IPS-18c (cell line): ENCODE results near the gene TCF4.

Experiments used
- H3K4me3 ChIP-seq: 2 replicates; pipeline ENCODE4 v1.7.0; 2013; ENCODE audit warnings: low read depth, mild to moderate bottlenecking, low read length, moderate library complexity; ENCODE audit not compliant: insufficient read depth
- H3K9me3 ChIP-seq: one replicate; pipeline ENCODE4 v1.6.1; 2013; ENCODE audit warnings: mild to moderate bottlenecking, low read length, moderate library complexity; ENCODE audit not compliant: control insufficient read depth, insufficient read depth

The TCF4 gene

DNA sequence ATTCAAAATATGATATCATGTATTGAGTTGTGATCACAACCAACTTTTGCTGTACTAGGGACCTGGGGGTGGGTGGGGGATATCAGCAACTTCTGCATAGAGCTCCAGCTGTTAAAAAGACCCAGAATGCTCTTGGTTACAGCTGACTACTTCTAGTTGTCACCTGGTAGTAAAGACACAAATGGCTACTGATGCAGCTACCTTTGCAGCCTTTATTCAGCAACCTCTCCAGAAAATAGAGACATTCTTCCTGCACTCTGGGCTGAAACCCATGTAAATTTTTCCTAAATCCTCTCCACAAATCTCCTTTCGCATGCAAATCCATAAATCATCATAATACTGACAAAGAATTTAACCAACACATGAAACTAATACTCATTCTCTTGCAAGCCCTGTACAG is 238.3 kb downstream of the TCF4 start:
- no peaks in the 10 kb centered on the region for H3K9me3 ChIP-seq
- H3K4me3 ChIP-seq = no peak overlapping the region; the same call in 1 of the 2 replicates

DNA sequence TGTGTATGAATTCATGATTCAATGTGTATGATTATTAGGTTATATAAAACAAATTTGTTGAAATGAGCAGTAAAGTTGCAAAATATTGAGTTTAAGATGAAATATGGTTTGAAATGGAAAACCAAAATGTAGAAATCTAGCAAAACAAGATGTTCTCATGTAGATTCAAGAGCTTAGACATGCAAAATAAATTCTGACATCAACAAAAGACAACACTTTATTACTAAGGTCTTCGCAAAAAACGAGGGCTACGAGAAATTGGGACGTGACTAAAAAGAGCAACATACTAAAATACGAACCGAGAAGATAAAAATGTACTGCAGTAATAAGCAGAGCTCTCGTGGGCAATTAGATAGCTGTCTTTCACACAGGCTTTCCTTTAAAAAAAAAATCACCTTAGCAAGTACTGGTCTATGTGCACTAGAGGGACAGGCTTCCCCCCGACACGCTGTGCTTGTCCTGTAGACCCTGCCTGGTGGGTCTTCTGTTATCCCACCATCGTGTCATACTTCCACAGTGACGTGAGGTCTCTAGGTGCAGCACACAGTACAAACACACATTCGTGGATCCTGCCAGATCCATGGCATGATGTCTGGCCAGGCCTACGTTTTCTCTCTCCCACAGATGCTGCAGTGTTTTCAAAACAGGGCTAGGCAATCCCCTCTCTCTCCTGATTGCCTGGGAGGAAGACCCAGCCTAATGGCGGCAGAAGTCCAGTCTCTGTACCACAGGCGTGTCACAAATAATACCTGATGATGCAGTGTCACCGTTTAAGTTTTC is 240.8 kb downstream of the TCF4 start:
- Histone ChIP-seq H3K4me3 (no peak overlapping the region), H3K9me3 (no peaks in the 10 kb centered on the region)

DNA sequence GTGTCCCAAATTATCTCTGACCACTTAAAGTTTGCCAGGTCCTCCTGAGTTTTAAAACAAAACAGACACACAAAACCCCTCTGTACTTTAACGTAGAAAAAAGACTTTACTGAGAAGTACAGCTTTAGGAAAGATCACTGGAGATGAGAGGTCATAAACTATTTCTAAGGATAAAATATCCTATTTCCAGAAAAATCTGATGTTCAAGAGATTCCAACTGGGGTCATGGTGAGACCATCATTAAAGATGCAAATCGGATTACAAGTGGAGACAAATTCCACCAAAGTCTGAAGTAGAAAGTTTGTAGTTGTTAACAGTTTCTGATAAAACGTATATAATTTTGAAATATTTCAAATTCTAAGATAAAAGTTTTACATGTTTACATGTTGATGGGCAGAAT is 241.6 kb downstream of the TCF4 start:
- Histone ChIP-seq H3K9me3 (no peaks in the 10 kb centered on the region), H3K4me3 (no peak overlapping the region)

- H3K9me3 ChIP-seq = no peaks in the 10 kb centered on the region
These were observed 242.7 kb downstream of the TCF4 start for GRCh38 chr18:55345103-55345950.

GRCh38 chr18:55343396-55344073 is 244.5 kb downstream of the TCF4 start:
- H3K9me3 ChIP-seq = no peaks in the 10 kb centered on the region
- no peak overlapping the region for H3K4me3 ChIP-seq

More at GRCh38 chr18:55345103-55345950, 242.7 kb downstream of the TCF4 start:
- no peak overlapping the region for H3K4me3 ChIP-seq

- no peaks in the 10 kb centered on the region for H3K9me3 ChIP-seq
These were observed 247.0 kb downstream of the TCF4 start for GRCh38 chr18:55340998-55341397.

GRCh38 chr18:55339990-55340389 is 248.0 kb downstream of the TCF4 start:
- Histone ChIP-seq H3K4me3 (no peak overlapping the region), H3K9me3 (no peaks in the 10 kb centered on the region)

More at GRCh38 chr18:55340998-55341397, 247.0 kb downstream of the TCF4 start:
- no peak overlapping the region for H3K4me3 ChIP-seq

DNA sequence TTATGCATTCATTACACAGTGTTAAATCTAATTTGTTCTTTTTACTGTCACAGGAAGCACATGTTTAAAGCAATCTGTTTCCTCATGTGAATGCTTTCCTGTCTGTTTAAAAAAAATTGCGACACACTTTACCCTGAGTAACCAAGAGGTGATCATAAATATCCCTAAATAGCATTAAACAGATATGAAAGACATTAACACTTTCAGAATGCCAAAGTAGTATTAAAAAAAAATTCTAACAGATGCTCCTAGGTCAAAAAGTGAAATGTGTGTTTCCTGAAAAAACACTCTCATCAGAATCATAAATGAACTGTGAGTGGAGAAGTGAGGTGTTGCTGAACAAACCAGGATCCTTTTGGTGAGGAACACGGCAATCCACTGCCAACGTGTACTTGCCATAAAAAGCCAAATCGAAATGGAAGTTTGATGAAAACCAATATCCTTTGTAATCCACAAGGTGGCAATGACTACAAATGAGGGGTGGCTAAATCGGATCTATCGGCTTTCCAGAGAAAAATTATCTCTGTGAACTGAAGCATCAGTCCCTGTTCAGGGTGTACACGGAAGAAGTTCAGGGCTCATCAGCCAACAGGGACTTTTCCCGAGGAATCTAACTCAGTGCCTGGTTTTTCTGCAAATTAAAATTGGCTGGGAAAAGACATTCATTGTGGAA is 248.9 kb downstream of the TCF4 start:
- Histone ChIP-seq H3K9me3 (no peaks in the 10 kb centered on the region), H3K4me3 (no peak overlapping the region)

DNA sequence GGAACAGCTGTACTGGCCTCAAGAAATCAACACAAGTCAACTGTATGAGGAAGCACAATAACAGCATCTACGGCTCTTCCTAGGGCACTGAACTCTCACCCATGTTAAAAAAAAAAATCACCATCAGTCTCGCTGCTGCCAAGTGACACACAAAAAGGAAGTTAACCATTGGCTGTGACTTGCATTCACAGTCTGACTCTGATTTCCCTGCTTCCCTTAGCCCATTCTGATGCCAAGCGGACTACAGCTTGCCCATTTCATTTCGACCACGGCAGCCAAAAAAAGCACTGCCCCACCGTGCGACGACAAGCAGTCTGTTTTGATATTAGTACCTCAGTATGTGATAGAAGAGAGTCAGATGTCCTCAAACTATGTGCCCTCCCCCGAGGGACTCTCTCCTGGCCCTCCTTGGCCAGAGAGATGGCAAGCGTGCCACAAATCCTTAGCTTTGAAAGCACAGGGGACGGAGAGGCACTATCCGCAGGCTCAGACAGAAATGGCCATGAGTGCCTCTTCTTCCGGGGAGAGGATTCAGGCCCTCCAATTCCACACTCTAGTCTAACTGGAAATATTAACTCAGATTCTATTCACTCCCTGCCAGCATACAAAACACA is 250.0 kb downstream of the TCF4 start:
- Histone ChIP-seq H3K9me3 (no peaks in the 10 kb centered on the region), H3K4me3 (no peak overlapping the region)

DNA sequence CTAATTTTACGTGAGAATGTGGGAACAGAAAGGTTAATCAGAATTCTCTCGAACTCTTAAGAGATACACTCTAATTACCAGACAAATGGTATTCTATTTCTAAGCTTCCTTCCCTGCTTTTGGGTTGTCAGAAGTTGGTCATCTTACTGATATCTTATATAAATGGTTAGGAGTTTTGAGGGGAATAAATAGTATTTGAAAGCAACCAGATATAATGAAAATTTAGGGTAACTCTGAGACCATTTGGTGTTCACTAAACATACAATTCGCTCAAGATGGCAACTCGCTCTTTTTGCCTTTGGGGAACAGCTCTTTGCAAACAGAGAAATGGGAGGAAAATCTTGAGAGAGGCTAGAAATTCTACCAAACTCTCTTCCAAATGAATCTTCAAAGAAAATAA is 250.9 kb downstream of the TCF4 start:
- no peaks in the 10 kb centered on the region for H3K9me3 ChIP-seq
- H3K4me3 ChIP-seq = no peak overlapping the region

DNA sequence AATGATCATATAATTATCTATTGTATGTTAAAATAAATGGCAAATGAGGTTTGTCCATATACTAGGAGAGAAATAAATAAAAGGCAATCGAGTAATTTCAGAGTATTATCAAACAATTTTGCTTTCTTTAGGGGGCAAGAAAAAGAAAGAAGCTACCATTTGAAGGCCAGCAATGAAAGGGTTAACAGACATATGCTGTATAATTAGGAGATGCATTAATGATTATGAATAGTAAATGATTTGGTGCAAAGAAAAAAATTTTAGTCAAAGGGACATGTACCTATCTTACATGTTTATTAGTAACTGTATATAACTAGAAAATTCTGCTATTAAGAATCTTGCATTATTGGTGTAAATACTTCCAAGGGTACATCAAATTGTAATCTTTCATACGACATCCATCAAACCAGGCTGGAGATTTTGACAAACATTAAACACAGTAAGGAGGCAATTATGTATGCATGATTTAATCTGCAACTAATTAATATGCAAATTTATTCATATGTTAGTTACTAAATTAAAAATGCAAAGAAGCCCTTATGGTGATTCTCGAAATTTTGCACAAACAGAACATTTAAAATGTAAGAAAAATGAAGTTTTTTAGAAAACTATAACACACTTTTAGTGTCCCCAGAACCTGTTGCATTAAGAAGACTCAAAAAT is 251.4 kb downstream of the TCF4 start:
- Histone ChIP-seq H3K9me3 (no peaks in the 10 kb centered on the region), H3K4me3 (no peak overlapping the region)

GRCh38 chr18:55334875-55335274 is 253.1 kb downstream of the TCF4 start:
- Histone ChIP-seq H3K9me3 (no peaks in the 10 kb centered on the region), H3K4me3 (no peak overlapping the region)

DNA sequence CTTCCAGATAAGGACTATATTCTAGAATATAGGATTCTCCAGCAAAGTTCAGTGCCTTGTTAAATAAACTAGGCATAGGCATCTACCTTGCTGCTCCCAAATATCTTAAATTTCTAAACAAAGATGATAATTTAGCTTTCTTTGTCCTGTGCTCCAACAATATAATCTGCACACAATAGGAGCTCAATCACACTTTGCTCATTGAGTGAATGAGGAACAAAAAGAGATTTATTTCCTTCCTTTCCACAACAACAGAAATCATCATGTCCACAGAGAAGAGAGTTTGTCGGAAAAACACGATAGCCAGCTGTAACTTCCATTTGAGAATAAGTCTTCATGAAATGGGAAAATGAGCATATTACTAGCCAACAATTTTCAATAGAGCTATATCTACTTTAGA is 256.7 kb downstream of the TCF4 start:
- no peaks in the 10 kb centered on the region for H3K9me3 ChIP-seq
- H3K4me3 ChIP-seq = no peak overlapping the region

- no peaks in the 10 kb centered on the region for H3K9me3 ChIP-seq
- no peak overlapping the region for H3K4me3 ChIP-seq
These were observed 259.7 kb downstream of the TCF4 start for GRCh38 chr18:55328301-55328700.

DNA sequence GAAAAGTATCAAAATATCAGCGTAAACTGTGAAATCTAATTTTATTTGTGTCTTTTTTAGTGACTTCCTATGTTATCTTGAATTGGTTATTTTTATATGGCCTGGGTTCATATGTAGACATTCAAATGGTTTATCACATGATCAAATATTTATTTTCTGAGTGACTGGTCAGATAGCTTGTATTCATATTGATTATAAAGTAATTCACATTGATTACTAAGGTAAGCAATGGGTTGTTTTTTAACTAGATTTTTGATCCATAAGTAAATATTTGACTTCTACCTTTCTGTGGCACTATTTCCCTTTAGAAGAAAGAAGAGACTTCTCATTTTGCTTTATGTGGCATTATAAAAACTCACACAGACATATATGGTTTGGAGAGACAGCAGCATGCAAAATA is 260.5 kb downstream of the TCF4 start:
- no peak overlapping the region for H3K4me3 ChIP-seq
- no peaks in the 10 kb centered on the region for H3K9me3 ChIP-seq

DNA sequence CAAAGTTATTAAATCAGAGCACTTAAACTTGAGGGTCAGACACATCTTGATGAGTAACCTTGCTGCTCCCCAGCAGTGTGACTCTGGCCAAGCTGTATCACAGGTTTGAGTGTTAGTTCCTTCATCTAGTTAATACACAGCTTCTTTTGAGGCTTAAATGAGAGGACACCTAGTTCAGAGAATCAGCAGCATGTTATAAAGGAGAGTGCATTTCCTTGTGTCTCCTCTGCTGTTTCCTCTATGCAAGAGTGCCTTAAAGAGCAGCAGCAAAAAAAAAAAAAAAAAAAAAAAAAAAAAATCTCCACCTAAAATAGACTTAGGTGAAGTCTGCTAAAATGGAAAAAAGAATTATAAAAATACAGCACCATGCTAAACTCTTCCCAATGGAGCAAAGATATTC is 261.9 kb downstream of the TCF4 start:
- Histone ChIP-seq H3K4me3 (no peak overlapping the region), H3K9me3 (no peaks in the 10 kb centered on the region)
